Progenitor cell of endocrine pancreas (in vitro differentiated cells): Measurements from ENCODE around the gene ZNF579. TPM values are rescaled to one million over a fixed set of nuclear protein-coding genes. Genes with fewer than 3 reads are reported as not detected.
A peak's percentile ranks its signal among the peaks of the same experiment; 100 is the strongest.

Experiments used
- DNase-seq: peaks from one replicate; pipeline ENCODE4 v3.0.0; 2021; ENCODE audit warnings: low spot score; ENCODE audit not compliant: unreplicated experiment
- H3K27ac Mint-ChIP-seq: 2 replicates; pipeline ENCODE4 v1.8.0; 2021; ENCODE audit warnings: mild to moderate bottlenecking, moderate library complexity, mixed read lengths
- H3K27me3 Mint-ChIP-seq: 2 replicates; pipeline ENCODE4 v1.8.0; 2021; ENCODE audit warnings: mixed read lengths
- H3K36me3 Mint-ChIP-seq: 2 replicates; pipeline ENCODE4 v1.8.0; 2022; ENCODE audit warnings: mixed read lengths; ENCODE audit not compliant: insufficient read depth
- H3K4me1 Mint-ChIP-seq: 2 replicates; pipeline ENCODE4 v1.8.0; 2021; ENCODE audit warnings: low read depth, mixed read lengths
- H3K4me3 Mint-ChIP-seq: 2 replicates; pipeline ENCODE4 v1.8.0; 2021; ENCODE audit warnings: low read depth, mild to moderate bottlenecking, moderate library complexity, mixed read lengths
- H3K9me3 Mint-ChIP-seq: 2 replicates; pipeline ENCODE4 v1.8.0; 2021; ENCODE audit warnings: low read depth, mixed read lengths
- CTCF ChIP-seq: fragments of 200-600 bp; sonication (generic); IDR thresholded peaks from one replicate; pipeline ENCODE4 v1.5.0; 2021; ENCODE audit warnings: antibody characterized with exemption, mild to moderate bottlenecking; ENCODE audit not compliant: unreplicated experiment
- total RNA-seq: library from RNA; stranded (reverse); gene quantifications from 2 replicates; pipeline ENCODE4 v1.2.1, GENCODE V29; 2021

The ZNF579 gene
- total RNA-seq, 1 donor from 2014 or later, result 29.1 TPM

- TF ChIP-seq CTCF, result no peak
- Mint-ChIP-seq H3K9me3 (peaks cover 2% of the 10 kb centered on the region), H3K4me3 (peak overlapping the region; percentile 71), H3K27me3 (no peaks in the 10 kb centered on the region), H3K27ac (peak overlapping the region; percentile 92), H3K36me3 (peaks cover 19% of the 10 kb centered on the region), H3K4me1 (peaks cover 11% of the 10 kb centered on the region)
- DNase-seq, result no peak
These were observed 20.0 kb upstream of the ZNF579 start for GRCh38 chr19:55600662-55601028.

DNA sequence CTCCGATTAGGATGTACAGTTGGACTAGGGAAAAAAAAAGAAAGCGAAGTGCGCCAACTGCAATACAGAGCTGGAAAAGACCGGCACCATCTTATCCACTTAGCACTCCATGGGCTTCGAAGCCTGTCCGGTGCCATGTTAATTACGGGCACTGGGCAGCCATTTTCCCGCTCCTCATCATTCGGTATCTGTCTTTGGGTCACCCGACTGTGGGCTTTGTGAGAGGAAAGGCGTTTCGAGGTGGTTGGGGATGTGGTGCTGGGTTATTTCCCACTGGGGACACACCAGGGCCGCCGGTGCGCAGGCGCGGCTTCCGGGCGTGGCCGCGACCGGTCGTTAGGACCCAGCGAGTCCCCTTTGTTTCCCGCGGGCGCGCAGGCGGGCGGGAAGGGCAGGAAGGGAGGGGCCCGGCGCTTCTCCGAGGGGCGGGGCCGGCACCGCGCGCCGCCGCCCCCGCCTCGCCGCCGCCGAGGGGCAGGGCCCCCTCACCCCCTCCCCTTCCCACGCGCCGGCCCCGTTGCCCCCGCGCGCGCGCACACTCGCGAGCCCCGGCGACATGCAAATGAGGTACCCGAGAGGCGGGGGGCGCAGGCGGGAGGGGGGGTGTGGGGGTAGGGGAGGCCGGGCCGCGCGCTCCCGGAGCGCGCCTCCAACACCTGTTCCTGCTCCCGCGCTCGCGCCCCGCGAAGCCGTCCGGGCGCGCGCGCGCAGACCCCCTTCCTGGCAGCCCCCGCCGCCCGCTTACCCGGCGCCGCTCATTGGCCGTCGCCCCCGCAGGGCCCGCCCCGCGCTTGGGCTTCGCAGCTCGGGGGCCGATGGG, 19.4 kb upstream of the ZNF579 start, which contains the start of gene ZNF524:
ZNF524 (plus strand) TSS at position 447 of the 820 bp plus-strand sequence. CDS start 1,825 bp downstream, outside the sequence.
- Mint-ChIP-seq H3K27ac (peak within 1 kb of the TSS; percentile 100), H3K36me3 (peaks cover 25% of the 10 kb centered on the region), H3K9me3 (peaks cover 2% of the 10 kb centered on the region), H3K27me3 (no peaks in the 10 kb centered on the region), H3K4me3 (peak within 1 kb of the TSS; percentile 87), H3K4me1 (peaks cover 11% of the 10 kb centered on the region)
- TF ChIP-seq CTCF, result no peak
- peak; percentile 83 for DNase-seq

GRCh38 chr19:55599468-55599841, 18.8 kb upstream of the ZNF579 start, which contains the start of gene FIZ1:
TSS of gene FIZ1 (minus strand) at chr19:55599517. CDS start at chr19:55597865, 1,652 bp downstream.
- Mint-ChIP-seq H3K27ac (peak within 1 kb of the TSS; percentile 100), H3K4me3 (peak within 1 kb of the TSS; percentile 87), H3K27me3 (no peaks in the 10 kb centered on the region), H3K9me3 (peaks cover 2% of the 10 kb centered on the region), H3K36me3 (peaks cover 29% of the 10 kb centered on the region), H3K4me1 (peaks cover 7% of the 10 kb centered on the region)
- no peak for TF ChIP-seq CTCF
- DNase-seq, result peak; percentile 95

DNA sequence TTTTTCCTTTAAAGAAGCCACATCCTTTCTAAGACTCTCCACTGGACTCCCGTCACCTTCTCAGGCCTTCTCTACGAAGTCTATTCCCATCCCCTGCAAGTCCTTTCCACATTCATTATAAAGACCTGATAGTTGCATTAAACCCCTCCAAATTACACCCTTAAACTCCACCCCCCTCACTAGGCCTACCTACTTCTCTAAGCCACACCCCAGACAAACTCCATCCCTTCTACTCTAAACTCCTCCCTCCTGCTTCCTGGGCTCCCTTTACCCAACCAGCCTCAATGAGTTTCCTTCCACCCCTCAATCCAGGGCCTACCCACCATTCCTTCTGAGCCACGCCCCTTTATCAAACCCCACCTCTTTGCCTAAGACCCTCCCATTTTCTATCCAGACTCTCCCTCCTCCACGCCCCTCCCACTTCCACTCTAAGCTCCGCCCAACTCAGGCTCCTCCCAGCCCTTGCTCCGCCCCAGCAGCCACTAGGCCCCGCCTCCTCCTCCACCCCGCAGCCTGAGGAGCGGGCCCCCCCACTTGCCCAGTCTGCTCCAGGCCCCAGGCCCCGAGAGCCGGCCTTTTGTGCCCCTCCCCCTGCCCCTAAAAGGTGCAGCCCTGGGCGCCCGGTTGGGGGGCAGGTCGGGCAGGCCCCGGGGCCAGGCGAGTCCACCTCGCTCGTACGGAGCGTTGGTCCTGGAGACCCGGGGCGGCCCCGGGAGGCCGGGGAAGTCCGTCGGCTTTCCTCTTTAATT, 18.2 kb upstream of the ZNF579 start:
- H3K27ac Mint-ChIP-seq, result peak overlapping the region; percentile 100
- peaks cover 7% of the 10 kb centered on the region for H3K4me1 Mint-ChIP-seq
- peak; percentile 92 for DNase-seq
- no peaks in the 10 kb centered on the region for H3K27me3 Mint-ChIP-seq
- no peak for TF ChIP-seq CTCF
- peak overlapping the region; percentile 87 for H3K4me3 Mint-ChIP-seq
- H3K36me3 Mint-ChIP-seq, result peaks cover 29% of the 10 kb centered on the region
- peaks cover 2% of the 10 kb centered on the region for H3K9me3 Mint-ChIP-seq

- peaks cover 32% of the 10 kb centered on the region for H3K36me3 Mint-ChIP-seq
- DNase-seq, result no peak
- no peaks in the 10 kb centered on the region for H3K27me3 Mint-ChIP-seq
- H3K27ac Mint-ChIP-seq, result no peak overlapping the region
- TF ChIP-seq CTCF, result no peak
- H3K4me1 Mint-ChIP-seq, result peaks cover 7% of the 10 kb centered on the region
- H3K4me3 Mint-ChIP-seq, result no peak overlapping the region
- H3K9me3 Mint-ChIP-seq, result peaks cover 2% of the 10 kb centered on the region
These were observed 17.4 kb upstream of the ZNF579 start for GRCh38 chr19:55598034-55598433.
